HepG2 (cell line): Measurements from ENCODE around the gene PRR30. TPM values are rescaled to one million over a fixed set of nuclear protein-coding genes. Genes with fewer than 3 reads are reported as not detected.

Experiments
- CENPBD1 ChIP-seq: sonication (generic); formaldehyde crosslinking; IDR thresholded peaks from 2 replicates; pipeline ENCODE4 v1.8.0; 2022; ENCODE audit warnings: missing genetic modification reagents, low read depth, mild to moderate bottlenecking, borderline replicate concordance
- FLYWCH1 ChIP-seq: sonication (generic); formaldehyde crosslinking; IDR thresholded peaks from 2 replicates; pipeline ENCODE4 v1.8.1; 2023; ENCODE audit warnings: mild to moderate bottlenecking, missing genetic modification reagents
- HIVEP1 ChIP-seq: sonication (generic); formaldehyde crosslinking; IDR thresholded peaks from 2 replicates; pipeline ENCODE4 v1.4.0; 2020; ENCODE audit warnings: mild to moderate bottlenecking, missing genetic modification reagents
- HNRNPUL1 ChIP-seq: fragments of 200-400 bp; formaldehyde crosslinking; IDR thresholded peaks from 2 replicates; pipeline ENCODE4 v1.6.1; 2017; ENCODE audit warnings: low read depth, mild to moderate bottlenecking, low read length, moderate library complexity
- NFYC ChIP-seq: IDR thresholded peaks from 2 replicates; pipeline ENCODE4 v1.6.1; 2016; ENCODE audit warnings: missing genetic modification reagents, missing compliant biosample characterization
- NR2F6 ChIP-seq, 2 experiments: IDR thresholded peaks; 2 replicates each; pipeline ENCODE4 v1.6.1; 2016; ENCODE audit warnings: antibody characterized with exemption in 1 of 2, mild to moderate bottlenecking in 1 of 2
- RCOR2 ChIP-seq: IDR thresholded peaks from 2 replicates; pipeline ENCODE4 v1.6.1; 2016; ENCODE audit warnings: missing biosample characterization, missing genetic modification reagents
- SP4 ChIP-seq: sonication (generic); formaldehyde crosslinking; IDR thresholded peaks from 2 replicates; pipeline ENCODE4 v1.8.1; 2023; ENCODE audit warnings: mild to moderate bottlenecking, missing genetic modification reagents
- SPEN ChIP-seq: sonication (generic); formaldehyde crosslinking; IDR thresholded peaks from 2 replicates; pipeline ENCODE4 v1.5.1; 2020; ENCODE audit warnings: low read depth, mild to moderate bottlenecking, missing genetic modification reagents
- SRSF1 ChIP-seq: fragments of 200-400 bp; formaldehyde crosslinking; optimal IDR thresholded peaks from 2 replicates; pipeline ENCODE3; 2017; ENCODE audit warnings: mild to moderate bottlenecking, low read depth, low read length, moderate library complexity
- SRY ChIP-seq: sonication (generic); formaldehyde crosslinking; IDR thresholded peaks from 2 replicates; pipeline ENCODE4 v1.8.0; 2022; ENCODE audit warnings: mild to moderate bottlenecking, missing genetic modification reagents
- TRIM24 ChIP-seq: sonication (generic); formaldehyde crosslinking; IDR thresholded peaks from 2 replicates; pipeline ENCODE4 v1.8.0; 2022; ENCODE audit warnings: mild to moderate bottlenecking, missing genetic modification reagents
- ZBED4 ChIP-seq: sonication (generic); formaldehyde crosslinking; IDR thresholded peaks from 2 replicates; pipeline ENCODE4 v1.4.0; 2020; ENCODE audit warnings: missing genetic modification reagents, borderline replicate concordance
- ZMYM3 ChIP-seq: sonication (generic); formaldehyde crosslinking; IDR thresholded peaks from 2 replicates; pipeline ENCODE4 v1.5.1; 2020; ENCODE audit warnings: mild to moderate bottlenecking, missing genetic modification reagents
- ZNF20 ChIP-seq: sonication (generic); formaldehyde crosslinking; IDR thresholded peaks from 2 replicates; pipeline ENCODE4 v1.4.0; 2020; ENCODE audit warnings: mild to moderate bottlenecking, moderate library complexity, missing genetic modification reagents
- ZNF367 ChIP-seq: sonication (generic); formaldehyde crosslinking; IDR thresholded peaks from 2 replicates; pipeline ENCODE4 v1.4.0; 2020; ENCODE audit warnings: missing genetic modification reagents, borderline replicate concordance
- ZNF678 ChIP-seq: sonication (generic); formaldehyde crosslinking; IDR thresholded peaks from 2 replicates; pipeline ENCODE4 v1.4.0; 2020; ENCODE audit warnings: mild to moderate bottlenecking, missing genetic modification reagents
- ZNF720 ChIP-seq: sonication (generic); formaldehyde crosslinking; IDR thresholded peaks from 2 replicates; pipeline ENCODE4 v1.4.0; 2020; ENCODE audit warnings: missing genetic modification reagents
- ZNF766 ChIP-seq: sonication (generic); formaldehyde crosslinking; IDR thresholded peaks from 2 replicates; pipeline ENCODE4 v1.5.0; 2020; ENCODE audit warnings: missing genetic modification reagents, borderline replicate concordance
- ZNF768 ChIP-seq: sonication (generic); formaldehyde crosslinking; IDR thresholded peaks from 2 replicates; pipeline ENCODE4 v1.4.0; 2020; ENCODE audit warnings: missing genetic modification reagents
- ZNF773 ChIP-seq: sonication (generic); formaldehyde crosslinking; IDR thresholded peaks from 2 replicates; pipeline ENCODE4 v1.4.0; 2020; ENCODE audit warnings: missing genetic modification reagents, borderline replicate concordance
- ZSCAN31 ChIP-seq: sonication (generic); formaldehyde crosslinking; IDR thresholded peaks from 2 replicates; pipeline ENCODE4 v1.5.0; 2020; ENCODE audit warnings: low read depth, mild to moderate bottlenecking, missing genetic modification reagents
- ZXDC ChIP-seq: sonication (generic); formaldehyde crosslinking; IDR thresholded peaks from 2 replicates; pipeline ENCODE4 v1.5.0; 2020; ENCODE audit warnings: mild to moderate bottlenecking, missing genetic modification reagents
- polyA plus RNA-seq, 8 experiments: library from polyadenylated mRNA; depleted of rRNA in 3 of 8; stranded (reverse) in 7 of 8; unstranded in 1 of 8; fragments of >200 nt; fragmentation: Illumina TruSeq in 4 of 8; extraction: Trizol in 4 of 8; gene quantifications; 2 replicates each; pipeline versions ENCODE4 v1.2.1 to v1.2.3, GENCODE V29; 2011 to 2016; ENCODE audit warnings: low read depth in 4 of 8, missing spikeins in 1 of 8, mixed read lengths in 1 of 8; ENCODE audit not compliant: insufficient read depth in 1 of 8
- total RNA-seq, 5 experiments: library from RNA; depleted of rRNA; stranded (reverse); fragments of >200 nt; fragmentation: Illumina TruSeq; extraction: Trizol; gene quantifications; 2 replicates each; pipeline ENCODE4 v1.2.3, GENCODE V29; 2016; ENCODE audit warnings: low read depth in 1 of 5

PRR30 gene
- total and polyA plus RNA-seq, 2 of the 13 experiments (the other 11 are each of a cell fraction or from before 2014, with no cell fraction given) = not detected

GRCh38 chr2:27152102-27152795 lies 13.0 kb upstream of the PRR30 start (continued):
- TF ChIP-seq ZNF720 (CRISPR knock-in tag) (no peak), ZXDC (CRISPR knock-in tag) (no peak), TRIM24 (no peak), SP4 (CRISPR knock-in tag) (no peak), RCOR2 (CRISPR knock-in tag) (no peak), ZNF766 (0 out of 2 replicates have a peak, but pooled peaks have one; percentile 38), HIVEP1 (CRISPR knock-in tag) (no peak), NR2F6 (IDR thresholded peaks at IDR 0.05) (no peak), NR2F6 (CRISPR knock-in tag; IDR thresholded peaks at IDR 0.05) (peak; percentile 65; the same call in 1 of the 2 replicates), HNRNPUL1 (no peak), SRSF1 (no peak), CENPBD1 (CRISPR knock-in tag) (no peak), SPEN (CRISPR knock-in tag) (no peak), ZNF20 (CRISPR knock-in tag) (no peak), SRY (CRISPR knock-in tag) (no peak; the same call in 1 of the 2 replicates), ZNF678 (no peak), FLYWCH1 (CRISPR knock-in tag) (no peak), ZSCAN31 (CRISPR knock-in tag) (no peak), ZBED4 (CRISPR knock-in tag) (peak; percentile 66; the same call in 1 of the 2 replicates), NFYC (CRISPR knock-in tag) (0 out of 2 replicates have a peak, but pooled peaks have one; percentile 15), ZNF773 (CRISPR knock-in tag) (no peak), ZMYM3 (CRISPR knock-in tag) (no peak), ZNF367 (no peak), ZNF768 (CRISPR knock-in tag) (no peak)
